OCI-M2 (cell line): ENCODE measurements around the gene NAPSA.
"Not testable (repeated sequence)": the region's sequence is repeated elsewhere in the genome, so short reads cannot be mapped to it uniquely, and the experiment has no call there.

Source experiments
- DNase-seq: peaks from one replicate; lab custom pipeline; 2025; ENCODE audit not compliant: unreplicated experiment; lab: John Stamatoyannopoulos, UW

NAPSA gene

DNA sequence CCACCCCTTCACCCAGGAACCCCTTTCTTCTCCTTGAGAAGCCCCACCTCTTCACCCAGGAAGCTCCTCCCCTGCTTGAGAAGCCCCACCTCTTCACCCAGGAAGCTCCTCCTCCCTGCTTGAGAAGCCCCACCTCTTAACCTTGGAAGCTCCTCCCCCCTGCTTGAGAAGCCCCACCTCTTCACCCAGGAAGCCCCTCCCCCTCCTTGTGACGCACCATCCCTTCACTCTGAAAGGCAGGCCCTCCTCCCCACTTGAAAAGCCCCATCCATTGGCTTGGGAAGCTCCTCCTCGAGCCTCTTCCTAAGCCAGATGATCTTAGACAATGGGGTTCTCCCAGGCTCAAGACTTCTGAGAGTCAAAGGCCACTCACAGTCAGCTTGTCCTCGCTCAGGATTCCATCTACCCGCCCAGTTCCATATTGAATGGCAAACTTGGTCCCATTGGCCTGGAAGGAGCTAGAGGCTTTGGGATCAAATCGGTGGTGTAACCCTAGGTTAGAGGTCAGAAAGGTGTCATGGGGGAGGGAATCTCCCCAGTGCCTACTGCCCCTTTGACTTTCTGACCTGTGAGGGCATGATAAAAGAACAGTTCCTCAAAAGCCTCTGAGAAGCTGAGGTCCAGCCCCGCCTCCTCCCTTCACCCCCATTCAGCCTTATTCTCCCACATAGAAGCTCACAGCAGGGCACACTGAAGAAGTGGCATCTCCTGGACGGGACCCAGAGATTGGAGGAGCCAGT is 4.0 kb downstream of the NAPSA start:
- DNase-seq, result no peak

- DNase-seq, result no peak
These were observed 6.1 kb downstream of the NAPSA start for GRCh38 chr19:50359328-50359818.

- DNase-seq, result peak; percentile 47
These were observed 6.7 kb downstream of the NAPSA start for GRCh38 chr19:50358483-50359327.

DNA sequence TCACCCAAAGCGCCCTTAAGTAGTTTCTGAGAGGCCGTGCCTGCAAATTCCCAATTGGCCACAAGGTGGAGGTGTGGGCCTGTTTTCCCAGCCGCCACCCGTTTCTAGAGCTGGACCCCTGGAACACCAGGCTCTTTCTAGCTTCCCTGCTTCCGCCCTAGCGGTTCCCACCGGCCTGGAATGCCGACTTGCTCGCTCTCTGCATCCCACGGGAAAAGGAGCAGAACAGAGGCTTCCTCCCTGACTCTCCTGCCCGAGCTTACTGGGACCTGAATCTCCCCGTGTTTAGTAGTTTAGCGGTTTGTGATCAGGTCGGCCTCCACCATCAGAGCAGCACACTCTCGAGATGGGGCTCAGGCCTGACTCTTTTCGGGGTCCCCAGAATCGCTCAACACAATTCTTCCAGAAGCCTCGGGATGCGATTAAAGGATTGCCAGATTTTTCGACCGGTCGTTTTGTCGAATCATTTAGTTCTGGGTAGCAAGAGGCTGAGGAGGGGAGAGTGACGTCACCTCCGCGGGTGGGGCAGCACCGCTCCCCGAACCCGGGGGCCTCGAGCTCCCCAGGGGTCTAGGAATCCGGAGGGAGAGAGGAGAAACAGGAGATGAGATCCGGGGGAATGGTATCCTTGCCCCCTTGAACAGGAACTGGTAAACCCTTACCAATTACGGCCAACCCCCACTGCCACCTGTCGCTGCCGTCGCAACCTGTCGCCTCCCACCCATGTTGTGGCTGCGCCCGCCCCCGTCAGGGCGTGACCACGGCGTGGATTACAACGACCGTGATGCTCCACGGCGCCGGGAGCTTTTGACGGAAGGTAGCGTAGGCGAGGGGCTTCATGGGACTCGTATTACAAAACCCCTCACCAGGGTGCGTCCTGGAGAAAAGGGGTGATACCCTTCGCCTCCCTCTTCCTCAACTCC is 8.0 kb downstream of the NAPSA start:
- peak; percentile 77 for DNase-seq

DNA sequence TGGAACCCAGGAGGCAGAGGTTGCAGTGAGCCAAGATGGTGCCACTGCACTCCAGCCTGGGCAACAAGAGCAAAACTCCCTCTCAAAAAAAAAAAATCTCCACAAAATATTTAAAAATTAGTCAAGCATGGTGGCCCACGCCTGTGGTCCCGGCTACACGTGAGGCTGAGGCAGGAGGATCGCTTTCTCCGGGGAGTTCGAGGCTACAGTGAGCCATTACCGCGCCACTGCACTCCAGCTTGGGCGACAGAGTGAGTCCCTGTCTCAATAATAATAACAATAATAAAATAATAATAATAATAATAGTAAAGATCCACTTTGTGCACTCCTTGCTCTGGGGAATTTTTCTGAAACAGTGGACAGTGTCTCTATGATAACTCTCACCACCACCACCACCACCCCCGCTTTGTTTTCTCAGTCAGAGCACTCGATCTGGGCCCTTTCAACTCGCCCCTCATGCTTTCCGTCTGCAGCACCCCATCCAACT is 8.7 kb downstream of the NAPSA start:
- no peak for DNase-seq

DNA sequence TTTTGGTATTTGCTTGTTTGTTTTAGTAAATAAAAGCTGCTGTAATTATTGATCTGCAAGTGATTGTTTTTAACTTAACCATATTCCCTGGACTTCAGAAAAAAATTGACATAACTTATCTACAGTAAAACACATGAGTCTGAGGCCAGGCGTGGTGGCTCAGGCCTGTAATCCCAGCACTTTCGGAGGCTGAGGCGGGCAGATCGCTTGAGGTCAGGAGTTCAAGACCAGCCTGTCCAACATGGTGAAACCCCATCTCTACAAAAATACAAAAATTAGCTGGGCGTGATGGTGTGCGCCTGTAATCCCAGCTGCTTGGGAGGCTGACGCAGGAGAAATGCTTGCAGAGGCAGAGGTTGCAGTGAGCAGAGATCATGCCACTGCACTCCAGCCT is 12.0 kb downstream of the NAPSA start:
- not testable (repeated sequence) for DNase-seq

DNA sequence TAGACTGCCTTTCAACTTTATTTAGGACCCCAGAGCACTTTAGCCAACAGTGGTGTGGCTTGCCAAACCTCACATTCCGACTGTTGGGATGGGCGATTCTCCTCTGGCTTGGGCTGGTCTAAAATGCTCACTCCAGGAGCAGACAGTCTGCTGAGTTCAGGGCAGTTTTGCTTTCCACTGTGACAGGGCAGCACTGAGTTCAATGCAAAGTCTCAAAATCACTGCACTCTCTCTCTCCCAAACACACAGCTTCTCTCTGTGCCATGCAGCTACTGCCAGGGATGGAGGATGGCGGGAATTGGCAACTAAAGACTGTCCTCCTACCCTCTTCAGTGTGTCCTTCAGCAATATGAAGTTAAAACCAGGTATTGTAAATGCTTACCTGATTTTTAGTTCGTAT is 13.2 kb downstream of the NAPSA start:
- DNase-seq, result no peak

DNA sequence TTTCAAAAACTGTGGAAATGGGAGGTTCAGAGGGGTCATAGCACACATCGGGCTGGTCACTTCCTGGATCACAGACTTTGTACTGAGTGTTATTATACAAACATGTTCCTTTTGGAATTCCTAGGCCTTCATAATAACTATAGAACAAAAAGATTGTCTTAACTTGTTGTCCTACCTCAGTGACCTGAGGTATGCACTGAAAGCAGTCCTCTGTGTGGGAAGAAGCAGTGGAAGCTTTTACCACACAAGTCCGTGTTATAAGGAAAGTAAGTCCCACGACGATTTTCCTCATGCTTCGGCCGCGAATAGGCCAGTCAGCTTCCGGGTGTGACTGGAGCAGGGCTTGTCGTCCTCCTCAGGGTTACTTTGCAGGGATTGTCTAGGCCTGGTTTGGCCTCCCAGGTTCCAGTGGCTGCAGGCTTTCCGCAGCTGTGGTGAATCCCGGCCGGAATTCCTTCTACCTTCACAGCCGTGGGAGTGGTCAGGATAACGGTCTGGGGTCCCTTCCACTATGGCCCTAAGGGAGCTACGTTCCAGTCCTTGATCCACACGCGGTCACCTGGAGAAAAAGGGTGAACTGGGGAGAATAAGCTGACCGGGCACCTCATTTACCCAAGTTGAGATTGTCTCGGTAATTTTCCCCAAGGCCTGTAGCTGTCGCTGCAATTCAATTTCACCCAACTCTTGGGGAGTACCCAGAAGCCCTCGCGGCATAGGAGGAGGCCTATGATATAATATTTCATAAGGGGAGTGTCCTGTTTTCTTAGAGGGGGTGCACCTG is 16.0 kb downstream of the NAPSA start:
- no peak for DNase-seq

- DNase-seq, result not testable (repeated sequence)
These were observed 18.3 kb downstream of the NAPSA start for GRCh38 chr19:50347089-50347581.

DNA sequence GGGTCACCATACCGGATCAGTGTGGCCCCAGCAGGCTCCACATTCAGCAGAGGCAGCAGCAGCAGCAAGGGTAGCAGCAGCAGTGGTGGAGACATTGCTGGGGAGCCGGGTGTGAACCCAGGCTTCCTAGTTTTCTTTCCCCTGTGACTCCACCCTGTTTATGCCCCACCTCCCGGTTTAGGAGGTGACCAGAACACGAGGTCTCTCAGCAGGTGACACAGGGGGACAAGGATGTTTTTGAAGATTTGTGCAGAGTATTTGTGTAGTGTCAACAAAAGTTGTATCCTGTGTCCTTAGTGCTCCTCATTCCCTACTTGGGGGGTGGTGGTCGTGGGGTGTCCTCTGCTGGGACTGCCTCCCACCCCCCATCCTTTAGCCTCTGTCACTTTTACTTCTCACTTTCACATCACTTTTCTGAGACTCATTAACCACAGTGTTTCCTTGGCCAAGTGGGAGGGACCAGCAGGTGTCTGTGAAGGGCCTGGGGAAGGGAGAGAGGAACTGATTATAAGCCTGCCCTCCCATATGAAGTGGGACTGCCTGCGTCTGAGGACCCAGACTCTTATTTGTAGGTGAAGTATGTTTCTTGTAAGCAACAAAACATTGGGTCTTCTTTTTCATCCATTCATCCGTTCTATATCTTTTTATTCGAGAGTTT is 20.6 kb downstream of the NAPSA start:
- DNase-seq, result no peak

- DNase-seq, result no peak
These were observed 24.3 kb downstream of the NAPSA start for GRCh38 chr19:50341091-50341564.

DNA sequence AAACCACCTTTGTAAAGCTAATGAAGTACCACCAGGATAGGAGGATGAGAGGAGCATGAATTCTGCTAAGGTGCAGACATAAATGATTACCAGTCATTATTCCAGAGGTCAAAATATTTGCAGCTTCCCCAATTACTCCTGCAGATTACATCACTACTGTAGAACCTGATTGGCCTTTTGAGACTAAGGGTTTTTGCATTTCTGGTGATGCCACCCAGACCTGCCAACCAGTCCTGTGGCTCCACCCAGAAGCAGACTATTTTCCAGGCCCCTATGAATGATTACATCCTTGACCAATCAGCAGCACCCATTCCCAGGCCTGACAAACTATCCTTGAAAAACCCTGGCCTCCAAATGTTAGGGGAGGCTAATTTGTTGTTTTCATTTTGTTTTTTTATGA is 25.1 kb downstream of the NAPSA start:
- DNase-seq, result no peak

GRCh38 chr19:50337031-50337430 is 28.4 kb downstream of the NAPSA start:
- DNase-seq, result not testable (repeated sequence)

DNA sequence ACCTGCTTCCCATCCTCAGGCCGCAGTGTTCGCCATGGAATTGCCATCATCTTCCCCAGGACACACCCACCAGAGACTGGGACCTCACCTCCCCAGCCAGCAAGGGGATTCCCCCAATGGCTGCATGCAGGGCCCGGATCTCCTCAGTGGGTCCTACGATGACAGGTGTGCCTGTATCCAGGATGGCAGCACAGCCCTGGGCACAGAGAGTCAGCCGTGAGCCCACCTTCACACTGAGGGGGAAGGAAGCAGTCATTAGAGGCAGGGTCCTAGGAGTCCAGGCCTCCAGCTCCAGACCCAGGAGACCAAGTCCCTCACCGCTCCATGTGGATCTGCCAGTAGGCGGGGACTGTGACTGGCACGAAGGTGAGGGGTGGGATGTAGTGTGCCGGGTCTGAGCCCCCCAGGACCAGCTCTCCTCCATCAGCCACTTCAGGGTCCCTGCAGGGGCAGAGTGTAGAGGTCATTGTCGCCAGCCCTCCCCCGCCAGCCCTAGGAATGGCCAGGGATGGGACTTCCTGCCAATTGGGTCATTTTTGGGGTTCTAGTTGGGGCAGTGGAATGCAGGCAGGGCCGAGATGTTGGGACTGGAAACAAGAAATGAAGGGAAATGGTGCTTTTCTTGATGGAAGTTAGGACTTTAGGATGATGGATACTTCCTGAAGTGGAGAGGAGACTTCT is 30.6 kb downstream of the NAPSA start:
- DNase-seq, result no peak

GRCh38 chr19:50333737-50334617 is 31.5 kb downstream of the NAPSA start:
- DNase-seq, result no peak

DNA sequence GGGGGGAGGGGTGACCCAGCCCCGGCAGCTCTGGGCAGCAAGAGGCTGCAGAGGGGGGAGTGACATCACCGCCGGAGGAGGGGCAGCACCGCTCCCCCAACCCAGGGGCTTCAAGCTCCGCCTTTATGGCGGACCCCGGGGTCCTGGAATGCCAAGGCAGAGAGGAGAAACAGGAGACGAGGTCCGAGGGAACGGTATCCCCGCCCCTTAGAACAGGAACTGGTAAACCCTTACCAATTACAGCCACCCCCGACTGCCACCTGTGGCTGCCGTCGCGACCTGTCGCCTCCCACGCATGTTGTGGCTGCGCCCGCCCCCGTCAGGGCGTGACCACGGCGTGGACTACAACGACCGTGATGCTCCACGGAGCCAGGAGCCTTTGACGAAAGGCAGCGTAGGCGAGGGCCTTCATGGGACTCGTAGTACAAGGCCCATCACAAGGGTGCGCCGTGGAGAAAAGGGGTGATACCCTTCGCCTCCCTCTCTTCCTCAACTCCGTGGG is 32.2 kb downstream of the NAPSA start:
- peak; percentile 96 for DNase-seq

DNA sequence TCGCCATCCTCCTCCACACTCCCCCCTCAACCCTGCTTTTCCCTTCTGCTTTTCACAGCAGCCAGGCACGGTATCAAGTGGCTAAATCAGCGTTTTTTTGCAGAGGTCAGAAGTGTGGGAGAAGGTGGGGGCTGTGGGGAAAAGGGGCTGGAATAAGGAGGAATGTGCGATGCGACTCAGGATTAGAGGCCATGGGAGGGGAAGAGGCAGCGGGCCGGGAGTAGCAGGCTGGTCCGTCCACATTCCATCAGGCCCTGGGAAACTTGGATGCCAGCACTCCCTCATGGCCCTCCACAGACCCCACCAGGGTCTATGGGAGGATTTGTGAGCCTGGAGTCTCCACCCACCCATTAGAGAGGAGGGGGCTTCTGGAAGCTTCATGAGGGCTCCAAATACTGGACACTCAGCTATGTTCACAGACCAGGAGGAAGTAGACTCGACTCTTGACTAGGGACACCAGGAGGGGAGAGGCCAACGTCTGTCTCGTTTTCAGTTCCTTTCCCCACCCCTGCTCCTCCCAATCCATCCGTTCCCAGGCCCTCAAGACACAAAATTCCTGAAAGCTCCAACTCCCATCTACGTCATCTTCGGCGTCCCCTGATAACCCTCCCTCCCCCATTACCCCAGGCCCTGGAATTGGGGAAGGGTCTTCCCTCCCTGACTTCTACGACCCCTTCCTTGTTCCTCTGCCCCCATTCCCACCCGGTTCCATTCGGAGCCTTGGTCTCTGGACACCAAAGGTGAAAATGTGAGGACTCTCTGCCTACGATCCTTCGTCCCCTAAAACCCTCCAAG is 33.0 kb downstream of the NAPSA start:
- DNase-seq, result no peak
